Measurements from ENCODE around the gene USP34.

Gene USP34

GRCh38 chr2:61492476-61492875 lies 21.6 kb upstream of the USP34 start:
- no peak for TF ChIP-seq CTCF (IDR thresholded peaks at IDR 0.05)

DNA sequence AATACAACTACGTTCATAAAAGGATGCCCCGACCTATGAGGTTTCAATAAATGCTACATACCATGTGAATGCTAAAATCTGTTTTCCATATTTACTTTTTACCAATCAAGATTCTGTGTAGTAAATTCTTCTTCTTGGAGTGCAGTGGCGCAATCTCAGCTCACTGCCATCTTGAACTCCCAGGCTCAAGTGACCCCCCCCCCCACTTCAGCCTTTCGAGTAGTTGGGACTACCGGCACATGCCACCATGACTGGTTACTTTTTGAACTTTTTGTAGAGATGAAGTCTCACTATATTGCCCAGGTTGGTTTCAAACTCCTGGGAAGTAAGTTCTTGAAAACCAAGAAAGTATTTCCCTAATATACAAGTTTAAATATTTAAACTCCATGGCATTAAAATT lies 14.4 kb upstream of the USP34 start:
- TF ChIP-seq CTCF (IDR thresholded peaks at IDR 0.05): no peak

- no peak for TF ChIP-seq CTCF (IDR thresholded peaks at IDR 0.05)
These were observed 7.2 kb upstream of the USP34 start for GRCh38 chr2:61478086-61478485.

- no peak for TF ChIP-seq CTCF (IDR thresholded peaks at IDR 0.05)
These were observed 1.3 kb upstream of the USP34 start for GRCh38 chr2:61471905-61472805.

DNA sequence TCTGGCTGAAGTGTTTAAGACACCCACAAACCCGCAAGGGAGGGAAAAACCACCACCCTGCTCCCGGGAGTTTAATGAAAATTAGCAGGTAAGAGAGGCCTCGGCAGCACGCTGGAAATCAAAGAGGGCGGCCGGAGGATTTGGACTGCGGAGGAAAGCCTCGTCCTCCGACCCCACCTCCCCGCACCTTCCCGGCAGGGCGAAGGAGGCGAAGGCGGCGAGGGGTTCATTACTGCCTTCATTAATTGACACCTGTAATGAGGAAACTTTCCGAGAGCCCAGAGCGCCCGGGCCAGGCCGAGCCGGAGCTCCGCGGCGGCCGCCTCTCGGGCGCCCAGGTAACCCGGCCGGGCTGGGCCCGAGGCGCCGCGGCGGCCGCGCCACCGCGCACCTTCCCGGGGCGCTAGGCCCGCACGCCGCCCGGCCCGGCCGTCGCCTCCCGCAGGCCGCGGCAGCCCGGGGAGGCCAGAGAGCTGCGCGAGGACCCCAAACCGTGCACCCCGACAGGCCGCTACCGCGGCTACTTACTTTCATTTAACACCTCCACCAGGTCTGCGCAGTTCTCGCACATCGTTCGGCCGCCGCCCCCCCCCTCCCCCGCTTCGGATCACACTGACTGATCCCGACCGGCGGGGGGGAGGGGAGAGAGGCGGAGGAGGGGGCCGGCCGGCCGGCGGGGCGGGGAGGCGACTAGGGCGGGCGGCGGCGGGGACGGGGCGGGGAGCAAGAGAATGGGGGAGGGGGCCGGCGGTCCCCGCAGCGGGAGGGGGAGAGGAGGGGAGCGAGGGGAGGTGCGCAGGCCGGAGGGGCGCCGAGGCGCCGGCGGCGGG lies 550 bp downstream of the USP34 start:
- no peak for TF ChIP-seq CTCF (IDR thresholded peaks at IDR 0.05)

DNA sequence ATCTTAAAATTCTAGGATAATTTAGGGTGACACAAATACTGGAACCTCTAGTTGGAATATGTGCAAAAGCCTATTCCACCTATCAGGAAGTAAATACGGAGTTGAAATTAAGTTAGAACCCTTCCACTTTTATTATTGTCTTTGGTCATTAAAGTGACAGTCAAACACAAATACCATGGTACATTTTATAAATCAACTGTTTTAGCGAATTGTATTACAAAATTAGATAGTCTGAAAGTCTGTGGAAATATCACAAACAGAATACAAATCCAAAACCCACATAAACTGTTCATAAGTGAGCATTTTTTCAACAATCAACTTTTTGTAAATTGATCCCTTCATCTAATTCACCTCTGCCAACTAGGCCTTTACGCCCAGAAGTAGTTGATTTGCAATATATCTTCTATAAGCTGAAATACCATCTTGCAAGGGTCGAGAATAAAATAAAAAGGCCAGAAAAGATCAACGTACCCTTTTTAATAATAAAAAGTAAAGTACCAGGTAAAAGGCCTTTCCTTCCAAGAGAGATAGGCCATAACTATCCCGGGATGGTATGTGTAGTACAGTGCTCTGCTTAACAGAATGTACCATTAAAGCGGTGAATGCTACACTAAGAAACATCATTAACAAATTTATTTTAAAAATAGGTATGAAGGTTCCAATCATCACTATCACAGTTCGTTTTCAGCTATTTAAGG lies 1.3 kb downstream of the USP34 start:
- TF ChIP-seq CTCF (IDR thresholded peaks at IDR 0.05): no peak

DNA sequence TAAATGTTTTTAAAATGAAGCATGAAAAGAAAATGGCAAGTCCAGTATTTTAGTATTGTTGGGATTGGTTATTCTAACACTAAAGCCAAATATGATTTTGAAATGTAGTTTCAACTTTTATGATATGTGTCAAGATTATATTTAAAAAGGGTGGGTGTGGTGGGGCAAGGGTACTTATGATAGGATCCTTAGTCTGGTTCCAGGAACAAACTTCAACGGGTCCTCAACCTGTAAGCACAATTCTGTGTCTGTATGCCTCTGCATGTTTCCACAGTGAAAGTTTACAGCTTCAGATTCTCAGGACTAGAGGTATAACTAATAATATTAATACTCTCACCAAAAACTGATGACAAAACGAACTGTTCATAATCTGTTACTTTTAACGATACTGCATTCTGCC lies 5.8 kb downstream of the USP34 start:
- no peak for TF ChIP-seq CTCF (IDR thresholded peaks at IDR 0.05)

Data from LNCAP (cell line).